GM21390 (cell line): ENCODE data around the gene PLA2G2E.

Source experiments
- ATAC-seq: cut with Tn5 transposase; IDR thresholded peaks from one replicate; pipeline ENCODE4 v1.9.1; 2021; ENCODE audit not compliant: unreplicated experiment

The PLA2G2E gene, protein sequence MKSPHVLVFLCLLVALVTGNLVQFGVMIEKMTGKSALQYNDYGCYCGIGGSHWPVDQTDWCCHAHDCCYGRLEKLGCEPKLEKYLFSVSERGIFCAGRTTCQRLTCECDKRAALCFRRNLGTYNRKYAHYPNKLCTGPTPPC

GRCh38 chr1:19923137-19923952 is at the start of gene PLA2G2E:
TSS of gene PLA2G2E (minus strand) at chr1:19923617. CDS start at chr1:19923559, 58 bp downstream.
- no peak for ATAC-seq

DNA sequence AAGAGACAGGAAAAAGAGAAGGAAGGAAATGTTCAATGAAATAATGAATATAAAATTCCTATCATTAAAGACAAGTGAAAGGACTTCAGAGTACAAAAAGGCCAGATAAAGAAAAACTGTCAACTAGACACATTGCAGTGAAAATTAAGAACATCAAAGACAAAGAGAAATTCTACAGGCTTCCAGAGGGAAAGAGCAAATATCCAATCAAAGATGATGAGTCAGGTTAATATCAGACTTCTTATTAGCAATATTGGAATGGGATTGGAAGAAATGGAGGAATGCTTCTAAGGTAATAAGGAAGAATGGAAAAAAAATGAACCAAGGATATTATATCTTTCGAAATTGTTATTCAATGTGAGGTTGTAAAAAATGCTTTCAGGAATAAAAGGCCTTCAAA is 48.2 kb upstream of the PLA2G2E start:
- ATAC-seq, result no peak

- ATAC-seq, result no peak
These were observed 46.7 kb upstream of the PLA2G2E start for GRCh38 chr1:19969898-19970660.

GRCh38 chr1:19967808-19968207 is 44.4 kb upstream of the PLA2G2E start:
- ATAC-seq, result no peak

DNA sequence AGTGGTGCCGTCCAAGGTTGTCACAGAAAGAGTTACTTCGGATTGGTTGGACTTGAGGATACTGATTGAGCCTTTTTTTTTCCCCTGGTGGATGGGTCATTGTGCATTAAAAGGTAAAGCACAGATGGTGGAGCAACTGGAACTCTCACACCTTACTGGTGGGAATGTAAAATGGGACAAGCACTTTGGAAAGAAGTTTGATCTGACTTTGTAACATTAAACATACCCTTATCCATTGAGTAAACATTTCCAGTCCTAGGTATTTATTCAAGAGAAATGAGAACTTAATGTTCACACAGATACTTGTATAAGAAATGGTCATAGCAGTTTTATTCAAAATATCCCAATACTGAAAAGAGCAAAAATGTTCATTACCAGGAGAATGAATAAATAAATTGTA is 41.1 kb upstream of the PLA2G2E start:
- no peak for ATAC-seq

- no peak for ATAC-seq
These were observed 40.2 kb upstream of the PLA2G2E start for GRCh38 chr1:19963636-19964035.

GRCh38 chr1:19960591-19960990 is 37.2 kb upstream of the PLA2G2E start:
- ATAC-seq, result no peak

GRCh38 chr1:19957779-19958178 is 34.4 kb upstream of the PLA2G2E start:
- no peak for ATAC-seq

- ATAC-seq, result no peak
These were observed 32.2 kb upstream of the PLA2G2E start for GRCh38 chr1:19955534-19956170.

GRCh38 chr1:19954059-19954458 is 30.6 kb upstream of the PLA2G2E start:
- no peak for ATAC-seq

- ATAC-seq, result no peak
These were observed 25.6 kb upstream of the PLA2G2E start for GRCh38 chr1:19949016-19949415.

DNA sequence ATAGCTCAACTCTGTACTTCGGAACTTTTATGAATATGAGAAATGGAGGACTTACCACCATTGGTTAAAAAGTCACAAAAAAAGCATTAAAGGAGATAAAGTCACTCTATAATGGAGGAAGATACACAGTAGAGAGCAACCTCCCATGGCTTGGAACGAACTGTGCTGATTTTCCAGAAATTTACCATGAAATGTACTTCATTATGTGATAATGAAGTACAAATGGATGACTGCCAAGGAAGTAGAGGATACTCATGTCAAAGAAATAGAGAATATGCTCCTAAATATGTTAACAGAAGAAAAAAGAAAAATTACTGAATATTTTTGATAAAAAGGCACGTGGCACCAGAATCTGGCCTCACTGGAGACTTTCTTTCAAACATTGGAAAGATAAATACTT is 23.6 kb upstream of the PLA2G2E start:
- no peak for ATAC-seq

DNA sequence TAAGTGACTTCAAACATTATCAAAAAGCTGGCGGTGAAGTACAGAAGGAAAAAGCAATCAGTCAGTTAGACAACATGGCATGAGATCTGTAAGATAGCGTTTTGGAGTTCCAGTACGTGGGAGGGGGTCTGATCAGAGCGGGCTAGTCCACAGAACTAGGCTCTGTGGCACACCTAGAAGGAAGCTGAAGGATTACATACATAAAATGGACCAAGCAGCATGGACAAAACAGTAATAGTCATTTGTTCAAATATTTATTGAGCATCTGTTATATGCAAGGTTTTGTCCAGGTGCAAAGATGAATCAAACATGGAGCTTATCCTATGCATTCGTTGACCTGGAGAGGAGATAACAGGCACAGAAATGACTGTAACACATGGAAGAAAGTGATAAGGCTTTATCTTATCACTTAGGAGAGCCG is 22.9 kb upstream of the PLA2G2E start:
- ATAC-seq, result no peak

DNA sequence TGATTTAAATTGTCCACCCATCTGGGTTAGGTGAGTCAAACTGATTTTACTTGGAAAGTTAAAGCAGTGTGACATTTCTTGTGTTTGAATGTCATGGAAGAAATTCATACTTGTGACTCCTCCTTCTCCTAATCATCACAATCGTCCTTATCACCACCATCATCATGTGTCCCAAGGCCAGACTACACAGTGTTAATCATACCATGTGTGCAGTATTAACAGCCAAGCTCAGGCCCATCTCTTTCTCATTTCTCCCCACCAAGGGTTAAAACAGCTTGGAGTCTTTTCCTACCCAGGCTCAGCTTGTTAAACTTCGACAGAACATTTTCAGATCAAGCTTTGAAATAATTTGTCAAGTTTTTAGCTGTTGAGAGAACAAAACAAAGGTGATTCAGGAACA is 22.5 kb upstream of the PLA2G2E start:
- ATAC-seq, result no peak

GRCh38 chr1:19942657-19943056 is 19.2 kb upstream of the PLA2G2E start:
- ATAC-seq, result no peak

GRCh38 chr1:19942088-19942487 is 18.7 kb upstream of the PLA2G2E start:
- no peak for ATAC-seq

DNA sequence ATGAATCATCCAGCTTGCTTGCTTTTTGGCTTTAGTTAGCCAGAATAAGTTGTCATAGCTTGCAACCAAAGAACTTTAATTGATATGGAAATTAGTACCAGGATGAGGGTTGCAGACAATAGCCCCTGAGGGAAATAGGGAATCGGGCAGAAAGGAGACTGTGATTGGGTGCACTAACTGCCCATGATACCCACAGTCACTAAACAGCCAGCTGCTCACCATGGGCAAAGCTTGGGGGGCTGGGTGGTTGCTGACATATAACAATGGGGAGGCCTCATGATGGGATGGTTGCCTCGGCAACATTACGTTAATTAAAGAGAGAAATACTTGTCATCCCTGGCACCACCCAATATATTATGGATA is 17.8 kb upstream of the PLA2G2E start:
- no peak for ATAC-seq

DNA sequence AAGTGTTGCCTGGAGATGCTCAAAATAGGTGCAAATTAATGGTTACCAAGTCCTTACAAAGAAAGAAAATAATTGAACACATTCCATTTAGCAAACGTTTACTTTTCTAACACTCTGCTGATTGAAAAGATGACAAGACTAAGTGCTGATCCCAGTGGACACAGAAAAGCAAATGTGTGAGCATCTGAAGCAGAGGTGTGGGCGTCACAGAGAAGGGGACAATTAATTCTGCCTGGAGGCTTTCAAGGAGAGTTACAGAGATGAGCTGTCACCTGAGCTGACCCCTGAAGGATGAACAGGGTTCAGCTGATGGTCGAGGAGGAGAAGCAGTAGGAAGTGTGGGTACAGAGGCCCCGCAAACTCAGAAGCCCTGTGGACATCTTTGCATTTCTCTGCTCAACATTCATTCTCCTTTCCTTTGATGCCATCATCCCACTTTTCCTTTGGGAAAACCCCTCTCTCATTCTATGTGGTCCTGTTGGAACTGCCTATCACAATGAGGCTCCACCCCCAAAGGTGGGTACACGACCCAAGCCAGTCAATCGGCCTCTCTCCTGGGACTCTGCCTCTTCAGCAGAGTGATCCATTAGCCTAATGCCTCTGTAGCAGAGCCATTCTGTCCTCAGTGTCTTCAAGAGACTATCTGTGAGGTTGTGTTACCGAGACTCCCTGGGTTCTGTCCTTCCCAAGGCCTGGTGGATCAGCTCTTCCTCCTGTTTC is 17.2 kb upstream of the PLA2G2E start:
- ATAC-seq, result no peak

- no peak for ATAC-seq
These were observed 15.1 kb upstream of the PLA2G2E start for GRCh38 chr1:19938472-19938871.

DNA sequence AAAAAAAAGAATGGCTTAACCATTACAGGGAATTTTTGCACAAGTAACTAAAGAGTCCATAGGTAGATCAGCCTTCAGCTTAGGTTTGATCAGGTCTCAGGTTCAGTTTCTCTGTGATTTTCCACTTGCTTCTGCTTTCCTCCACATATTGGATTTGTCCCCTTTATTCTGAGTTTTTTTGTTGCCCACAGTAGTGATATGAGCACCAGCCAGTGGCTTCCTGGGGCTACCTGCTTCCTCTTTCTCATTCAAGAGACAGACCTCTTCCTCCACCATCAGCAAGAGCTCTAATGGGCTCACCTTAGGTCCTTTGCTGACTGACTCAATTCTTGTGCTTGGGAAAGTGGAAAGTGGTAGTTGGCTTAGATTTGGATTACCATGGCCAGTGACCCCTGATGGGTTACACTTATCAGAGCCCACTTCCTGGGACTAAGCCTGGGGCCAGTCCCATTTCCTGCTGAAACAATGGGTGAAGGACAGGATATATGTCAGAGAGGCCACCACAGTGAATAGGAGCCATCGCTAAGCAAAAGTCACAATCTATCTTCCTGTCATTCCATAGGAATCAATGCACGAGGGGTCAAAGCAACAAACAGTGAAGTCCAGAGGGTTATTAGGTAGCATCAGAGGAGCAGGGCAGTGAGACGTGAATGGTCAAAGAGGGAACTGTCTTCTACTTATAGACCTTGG is 12.8 kb upstream of the PLA2G2E start:
- no peak for ATAC-seq
